HG02870 (cell line): ENCODE data around the gene ZNF514.
"Not testable (repeated sequence)": the region's sequence is repeated elsewhere in the genome, so short reads cannot be mapped to it uniquely, and the experiment has no call there.

Source experiments
- ATAC-seq: cut with Tn5 transposase; IDR thresholded peaks from one replicate; pipeline ENCODE4 v1.9.1; 2021; ENCODE audit warnings: mild to moderate bottlenecking, moderate library complexity; ENCODE audit not compliant: unreplicated experiment

ZNF514 gene

DNA sequence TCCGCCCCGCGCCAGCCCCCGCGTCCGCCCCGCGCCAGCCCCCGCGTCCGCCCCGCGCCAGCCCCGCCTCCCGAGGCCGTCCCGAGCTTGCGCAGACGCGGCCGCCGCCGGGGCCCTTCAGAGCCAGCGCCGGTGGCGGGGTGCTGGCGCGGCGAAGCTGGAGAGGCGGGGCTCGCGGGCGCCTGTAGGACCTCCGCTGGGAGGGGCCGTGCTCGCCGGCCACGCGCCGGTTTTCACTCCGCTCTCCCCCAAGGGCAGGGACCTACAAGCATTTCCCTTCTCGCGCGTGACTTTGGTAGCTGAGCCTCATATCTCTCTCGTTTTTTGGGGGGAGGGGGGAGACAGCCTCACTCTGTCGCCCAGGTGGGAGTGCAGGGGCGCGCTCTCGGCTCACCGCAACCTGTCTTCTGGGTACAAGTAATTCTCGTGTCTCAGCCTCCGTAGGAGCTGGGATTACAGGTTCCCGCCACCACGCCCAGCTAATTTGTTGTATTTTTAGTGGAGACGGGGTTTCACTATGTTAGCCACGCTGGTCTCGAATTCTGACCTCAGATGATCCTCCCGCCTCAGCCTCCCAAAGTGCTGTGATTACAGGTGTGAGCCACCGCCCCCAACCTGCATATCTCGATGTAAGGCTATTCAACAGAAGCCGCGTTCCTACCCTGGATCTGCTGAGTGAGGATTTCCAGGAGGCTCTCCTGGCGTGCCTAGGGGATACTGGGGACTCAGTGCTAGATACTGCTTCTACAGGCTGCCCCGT is at the start of gene ZNF514:
TSS of gene ZNF514 (minus strand) at position 159 of the 760 bp plus-strand sequence. CDS start 6,595 bp downstream, outside the sequence.
- peak; percentile 86 for ATAC-seq

DNA sequence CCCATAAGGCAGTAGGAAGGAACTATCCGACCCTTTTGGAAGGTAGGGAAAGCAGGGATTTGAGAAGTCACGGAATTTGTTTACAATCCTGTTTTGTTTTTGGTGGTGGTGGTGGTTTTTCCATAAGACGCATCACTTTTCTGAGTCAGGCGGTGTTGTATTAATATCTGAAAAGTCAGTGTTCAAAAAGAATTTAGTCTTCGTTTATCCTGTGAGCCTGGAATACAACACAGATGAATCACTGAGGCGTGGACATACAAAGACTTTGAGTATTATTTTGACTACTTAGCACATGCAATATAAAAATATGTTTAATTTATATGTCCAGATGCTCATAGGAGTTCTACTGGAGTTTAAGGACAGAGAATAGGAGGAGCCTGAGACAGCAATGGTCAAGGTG is 48.5 kb upstream of the ZNF514 start:
- ATAC-seq, result no peak

DNA sequence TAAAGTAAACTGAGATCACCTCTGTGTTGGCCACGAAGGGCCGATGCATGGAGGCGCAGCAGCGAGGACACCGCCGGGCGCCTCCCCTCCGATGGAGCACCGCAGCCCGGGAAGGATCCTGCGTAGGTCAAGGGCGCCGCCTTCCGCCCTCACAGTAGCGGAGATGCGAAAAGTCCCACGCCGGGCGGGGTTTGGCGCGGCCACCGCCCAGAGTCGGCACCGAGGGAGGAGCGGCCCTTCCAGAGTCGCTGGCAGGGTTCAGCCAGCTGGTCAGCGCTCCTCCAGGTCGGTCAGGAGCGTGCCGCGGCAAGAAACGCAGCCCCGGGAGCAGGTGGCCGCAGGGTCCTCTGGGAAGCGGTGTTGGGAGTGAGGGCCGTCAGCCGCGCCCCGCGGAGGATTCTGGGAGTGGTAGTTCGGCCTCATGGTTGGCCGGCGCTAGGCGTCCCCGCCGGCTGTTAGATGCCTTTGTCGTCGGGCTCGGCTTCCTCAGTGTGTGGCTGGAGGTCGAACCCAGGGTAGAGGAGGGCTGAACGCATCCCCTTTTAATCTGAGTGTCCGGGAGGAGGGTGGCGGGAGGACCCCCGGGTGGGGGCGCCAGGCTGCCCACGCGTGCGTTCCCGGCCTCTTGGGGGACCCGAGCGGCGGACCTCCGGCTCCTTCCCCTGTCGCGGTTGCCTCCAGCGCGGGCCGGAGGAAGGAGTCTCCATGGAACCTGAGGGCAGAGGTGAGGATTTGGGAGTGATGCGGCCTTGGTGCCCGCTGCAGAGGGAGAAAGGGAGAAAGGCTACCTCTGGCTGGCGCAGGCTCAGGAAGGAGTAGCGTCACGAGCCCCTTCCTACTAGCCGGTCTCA is 47.7 kb upstream of the ZNF514 start, which contains the start of gene ZNF892:
TSS of gene ZNF892 (plus strand) at position 411 of the 851 bp plus-strand sequence. CDS start at position 706, 295 bp downstream.
- peak; percentile 98 for ATAC-seq

DNA sequence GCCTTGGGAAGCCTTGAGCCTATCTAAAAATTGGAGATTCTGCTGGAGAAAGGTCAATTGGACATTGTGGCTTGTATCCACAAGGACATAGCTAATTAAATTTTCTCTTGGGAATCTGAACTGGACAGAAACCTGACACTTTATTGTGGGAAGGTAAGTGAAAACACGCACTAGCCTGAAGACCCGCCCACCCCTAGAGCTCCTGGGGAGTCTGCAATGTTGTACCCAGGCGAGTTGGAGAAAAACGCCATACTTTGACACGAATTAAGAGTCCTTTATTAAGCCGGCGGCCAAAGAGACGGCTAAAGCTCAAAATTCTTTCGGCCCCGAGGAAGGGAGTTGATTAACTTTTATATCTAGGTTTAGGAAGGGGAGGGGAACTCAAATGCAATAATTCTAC is 46.4 kb upstream of the ZNF514 start:
- ATAC-seq, result no peak

DNA sequence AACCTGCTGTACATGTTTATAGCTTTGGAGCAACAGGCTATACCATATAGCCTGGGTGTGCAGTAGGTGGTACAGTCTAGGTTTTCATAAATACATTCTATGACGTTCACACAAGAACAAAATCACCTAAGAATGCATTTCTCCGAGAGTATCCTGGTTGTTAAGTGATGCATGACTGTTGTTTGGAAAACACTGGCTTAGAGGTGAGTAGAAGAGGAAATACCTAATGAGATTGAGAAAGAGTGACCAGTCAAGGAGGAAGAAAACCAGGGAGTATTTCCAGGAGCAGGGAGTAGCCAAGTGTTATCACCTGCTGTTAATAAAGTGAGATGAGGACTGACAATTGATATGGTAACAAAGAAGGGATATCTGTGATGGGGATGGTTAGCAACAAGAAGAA is 44.7 kb upstream of the ZNF514 start:
- ATAC-seq, result no peak

DNA sequence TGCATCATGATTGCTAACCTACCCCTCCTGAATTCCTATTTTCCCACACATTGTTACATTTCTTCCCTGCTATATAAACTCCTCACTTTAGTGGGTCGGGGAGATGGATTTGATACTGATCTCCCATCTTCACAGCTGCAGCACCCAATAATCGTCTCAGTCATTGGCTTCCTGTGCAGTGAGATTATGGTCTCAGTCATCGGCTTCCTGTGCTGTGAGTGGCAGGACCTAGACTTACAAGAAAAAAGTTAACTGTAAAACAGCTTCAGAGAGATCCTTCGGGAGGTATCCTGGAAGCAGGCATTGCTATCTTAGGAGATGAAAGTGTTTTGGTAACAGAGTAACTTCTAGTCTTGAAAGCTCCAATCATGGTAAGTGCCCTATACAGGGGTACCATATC is 44.3 kb upstream of the ZNF514 start:
- ATAC-seq, result no peak

DNA sequence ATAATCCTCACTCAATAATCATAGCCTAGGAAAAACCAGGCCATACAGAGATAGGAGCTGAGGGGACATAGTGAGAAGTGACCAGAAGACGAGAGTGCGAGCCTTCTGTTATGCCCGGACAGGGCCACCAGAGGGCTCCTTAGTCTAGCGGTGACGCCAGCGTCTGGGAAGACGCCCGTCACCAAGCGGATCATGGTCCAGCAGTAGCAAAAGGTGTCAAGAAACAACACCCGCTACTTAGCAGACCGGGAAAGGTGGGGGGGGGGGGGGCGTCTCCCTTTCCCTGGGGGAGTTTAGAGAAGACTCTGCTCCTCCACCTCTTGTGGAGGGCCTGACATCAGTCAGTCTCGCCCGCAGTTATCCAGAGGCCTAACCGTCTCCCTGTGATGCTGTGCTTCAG is 33.3 kb upstream of the ZNF514 start:
- not testable (repeated sequence) for ATAC-seq

DNA sequence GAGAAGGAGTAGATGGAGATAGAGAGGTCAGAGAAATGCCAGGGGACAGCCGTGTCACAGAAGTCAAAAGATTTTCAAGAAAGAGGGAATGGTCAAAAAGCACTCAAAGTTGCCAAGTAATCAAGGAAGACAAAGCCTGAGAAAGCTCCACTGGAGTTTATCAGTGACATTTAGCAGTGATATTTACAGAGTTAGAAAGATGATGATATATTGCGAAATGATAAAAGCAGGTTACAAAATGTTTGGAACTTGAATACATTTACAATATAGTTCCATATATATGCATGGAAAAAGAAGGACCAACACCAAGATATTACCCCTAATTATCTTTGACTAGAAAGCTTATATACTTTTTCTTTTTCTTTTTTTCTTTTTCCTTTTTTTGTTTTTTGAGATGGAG is 26.3 kb upstream of the ZNF514 start:
- no peak for ATAC-seq

DNA sequence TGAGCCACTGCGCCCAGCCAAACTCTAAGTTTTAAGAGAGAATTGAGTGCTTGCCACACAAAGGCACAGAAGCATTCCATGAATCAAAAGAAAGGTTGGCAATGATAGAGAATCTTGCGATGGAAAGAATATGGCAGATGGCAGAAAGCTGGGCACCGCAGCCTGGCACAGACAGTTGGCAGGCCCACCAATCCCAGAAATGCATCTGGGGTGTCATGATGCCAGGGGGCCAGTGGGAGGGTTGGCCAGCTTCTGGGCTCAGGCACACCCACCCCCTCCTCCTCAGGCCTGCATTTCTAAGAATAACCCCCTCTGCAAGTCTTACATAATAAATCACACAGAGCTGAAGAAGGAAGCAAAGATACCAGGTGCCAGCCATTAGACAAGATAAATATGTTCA is 25.5 kb upstream of the ZNF514 start:
- no peak for ATAC-seq

DNA sequence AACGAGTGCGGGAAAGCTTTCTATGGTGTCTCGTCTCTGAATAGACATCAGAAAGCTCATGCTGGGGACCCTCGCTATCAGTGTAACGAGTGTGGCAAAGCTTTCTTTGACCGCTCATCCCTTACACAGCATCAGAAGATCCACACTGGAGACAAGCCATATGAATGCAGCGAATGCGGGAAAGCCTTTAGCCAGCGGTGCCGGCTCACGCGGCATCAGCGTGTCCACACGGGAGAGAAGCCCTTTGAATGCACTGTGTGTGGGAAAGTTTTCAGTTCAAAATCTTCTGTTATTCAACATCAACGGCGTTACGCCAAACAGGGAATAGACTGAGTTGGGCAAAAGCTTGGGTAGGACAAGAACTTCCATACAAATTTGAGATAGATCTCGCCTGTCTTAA is 22.1 kb upstream of the ZNF514 start:
- ATAC-seq, result no peak

DNA sequence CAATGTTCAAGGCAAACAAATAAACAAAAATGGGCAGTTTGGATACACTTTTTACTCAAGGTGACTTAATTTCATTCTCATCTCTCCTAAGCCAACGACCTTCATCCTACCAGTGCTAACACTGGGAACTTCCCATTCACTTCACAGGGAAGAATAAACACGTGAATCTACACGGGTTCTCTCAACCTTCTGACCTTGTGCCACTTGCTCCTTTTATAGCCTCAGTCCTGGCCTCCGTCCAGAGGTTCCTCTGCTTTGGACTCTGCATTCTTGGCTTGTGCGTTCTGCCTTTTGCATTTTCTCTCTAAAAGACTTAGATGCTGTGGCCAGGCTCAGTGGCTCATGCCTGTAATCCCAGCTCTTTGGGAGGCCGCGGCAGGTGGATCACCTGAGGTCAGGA is 19.8 kb upstream of the ZNF514 start:
- ATAC-seq, result no peak

DNA sequence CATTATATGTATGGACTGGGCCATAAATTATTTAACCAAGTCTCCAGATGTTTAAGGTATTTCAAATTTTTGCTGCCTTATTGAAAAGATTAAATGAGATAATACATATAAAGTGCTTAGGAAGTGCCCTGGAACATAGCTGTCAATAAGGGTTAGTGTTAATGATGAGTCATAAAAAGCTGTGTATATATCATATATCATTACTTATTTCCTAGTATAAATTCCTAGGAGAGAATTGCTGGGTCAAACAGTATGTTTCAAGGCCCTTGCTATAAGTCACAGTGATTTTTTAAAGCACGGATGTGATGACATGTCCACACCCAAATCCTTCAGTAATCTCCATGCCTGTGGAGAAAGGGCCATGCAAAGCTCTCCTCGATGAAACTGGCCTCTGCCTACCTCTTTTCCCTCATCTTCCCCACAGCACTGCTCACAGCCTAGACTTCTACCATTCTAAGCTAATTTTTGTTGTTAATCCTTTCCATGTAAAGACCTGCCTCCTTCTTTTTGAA is 14.4 kb upstream of the ZNF514 start:
- ATAC-seq, result no peak

DNA sequence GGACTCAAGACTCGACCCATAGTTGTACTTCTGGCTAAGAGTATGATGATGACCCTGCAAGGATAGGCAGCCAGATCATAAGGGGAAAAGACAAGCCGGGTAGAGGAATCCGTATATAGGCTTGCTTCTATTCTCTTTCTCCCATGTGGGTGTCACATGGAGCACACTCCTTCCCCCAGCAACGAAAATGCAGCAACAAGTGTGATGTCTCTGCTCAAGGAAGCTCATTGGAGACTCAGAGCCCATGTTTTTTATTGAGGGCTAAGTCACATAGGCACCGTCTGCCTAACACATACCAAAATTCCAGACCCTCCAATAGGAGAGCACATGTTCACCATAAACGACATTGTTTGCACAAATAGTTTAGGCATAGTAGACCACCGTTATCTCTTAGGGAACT is 12.3 kb upstream of the ZNF514 start:
- no peak for ATAC-seq

DNA sequence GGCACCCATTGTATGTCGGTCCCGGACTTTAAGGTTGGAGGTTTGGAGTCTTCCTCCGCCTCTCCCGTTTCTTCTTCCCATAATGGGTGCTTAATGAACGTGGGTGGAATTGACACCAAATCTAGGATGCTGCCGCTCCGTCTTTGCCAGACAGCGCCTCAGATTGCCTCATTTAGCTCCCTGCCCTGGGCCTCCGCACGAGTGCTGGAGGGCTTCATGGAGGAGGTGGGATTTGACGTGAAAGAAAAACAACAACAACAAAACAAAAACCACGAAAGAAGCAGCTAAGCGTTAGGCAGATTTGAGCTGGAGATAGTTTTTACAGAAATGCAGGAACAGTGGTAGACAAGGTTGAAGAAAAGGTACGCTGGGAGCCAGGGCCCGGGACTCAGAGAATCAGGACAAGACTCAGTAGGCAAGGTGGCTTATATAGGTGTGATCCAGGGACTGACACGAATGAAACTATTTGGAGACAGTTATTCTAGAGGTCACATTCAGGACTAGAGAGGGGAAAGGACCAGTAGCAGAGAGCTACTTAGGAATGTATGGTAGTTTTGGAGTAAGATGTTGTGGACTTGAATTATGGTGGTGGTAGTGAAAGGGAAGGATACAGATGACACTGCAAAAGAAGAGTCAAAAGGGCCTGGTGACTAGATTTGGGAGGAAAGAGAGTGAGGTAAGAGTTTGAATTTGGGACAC is 6.6 kb upstream of the ZNF514 start:
- ATAC-seq, result peak; percentile 9

DNA sequence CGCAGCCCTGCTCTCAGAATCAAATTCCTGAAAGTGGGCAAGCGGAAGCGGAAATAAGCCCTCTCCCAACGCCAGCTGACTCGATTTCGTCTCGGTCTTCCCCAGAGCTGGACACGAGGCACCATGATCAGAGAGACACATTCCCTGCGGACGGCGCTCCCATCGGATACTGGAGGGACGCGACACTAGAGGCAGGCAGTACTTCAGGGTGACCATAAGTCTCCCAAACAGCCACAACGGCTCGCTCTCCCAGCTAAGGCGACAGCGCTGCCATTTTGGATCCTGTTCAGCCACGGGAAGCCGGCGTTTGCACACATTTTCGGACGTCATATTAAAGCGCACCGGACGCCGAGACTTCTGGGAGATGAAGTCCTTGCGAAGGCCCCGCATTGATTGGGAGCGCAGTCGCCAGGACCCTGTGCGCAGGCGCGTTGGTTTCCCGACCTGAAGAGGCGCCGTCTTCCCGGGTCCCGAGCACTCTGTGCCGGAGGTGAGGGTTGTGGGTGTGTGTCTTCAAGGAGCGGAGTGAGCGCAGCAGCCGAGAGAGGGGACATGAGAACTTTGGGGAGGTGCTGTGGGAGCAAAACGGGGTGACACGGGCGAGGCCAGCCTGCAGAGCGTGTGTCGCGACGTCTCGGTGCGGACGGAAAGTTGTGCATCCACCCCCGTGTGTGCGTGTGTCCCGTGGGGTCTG is 5.9 kb upstream of the ZNF514 start, which contains the start of gene ZNF2:
TSS of gene ZNF2 (plus strand) at position 439 of the 694 bp plus-strand sequence. CDS start 10,418 bp downstream, outside the sequence.
- ATAC-seq, result peak; percentile 93

DNA sequence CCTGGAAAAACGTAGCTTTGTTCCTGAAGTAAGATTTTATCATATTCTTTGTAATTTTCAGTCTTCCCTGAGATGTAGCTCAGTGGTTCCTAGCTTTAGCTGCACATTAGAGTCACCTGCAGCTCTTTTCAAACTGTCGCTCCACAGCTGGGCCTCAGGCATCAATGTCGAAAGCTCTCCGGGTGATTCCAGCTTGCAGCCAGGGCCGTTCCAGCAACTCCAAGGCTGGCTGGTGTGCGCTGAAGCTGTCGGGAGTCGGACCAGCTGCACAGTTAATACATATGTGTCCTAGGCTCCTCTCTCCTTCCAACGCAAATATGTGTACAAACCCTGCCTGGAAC is 5.4 kb upstream of the ZNF514 start:
- peak; percentile 8 for ATAC-seq

DNA sequence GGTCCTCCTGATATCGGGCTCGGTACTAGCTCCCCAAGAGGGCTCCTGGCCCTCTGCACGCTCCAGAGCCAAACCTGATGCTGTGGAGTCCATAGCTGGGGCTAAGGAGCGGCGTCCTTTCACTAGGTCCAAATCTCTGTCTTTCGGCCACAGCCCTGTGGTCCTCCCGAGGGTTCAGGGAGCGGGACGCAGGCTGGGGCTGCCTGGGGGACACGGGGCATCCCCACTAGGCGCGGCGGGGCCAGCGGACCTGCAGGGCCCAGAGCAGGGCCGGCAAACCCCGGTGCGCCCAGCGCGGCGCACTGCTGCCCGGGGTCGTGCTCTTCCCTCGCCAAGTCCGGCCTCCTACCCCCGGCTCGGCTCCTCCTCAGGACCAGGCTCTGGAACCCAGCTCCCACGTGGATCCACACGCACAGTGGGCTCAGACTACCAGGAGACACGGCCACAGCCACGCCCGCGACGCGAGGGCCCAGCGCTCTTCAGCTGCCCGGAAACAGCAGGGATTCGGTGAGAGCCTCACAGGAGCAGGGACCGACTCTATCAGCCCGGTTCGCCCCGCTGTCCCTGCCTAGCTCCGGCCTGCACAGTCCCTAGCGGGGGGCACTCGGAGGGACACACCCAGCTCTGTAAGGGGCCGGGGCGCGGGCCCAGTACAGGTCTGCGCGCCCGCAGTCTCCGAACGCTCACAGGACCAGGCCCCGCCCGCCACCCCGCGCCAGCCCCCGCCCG is 593 bp downstream of the ZNF514 start:
- peak; percentile 42 for ATAC-seq

DNA sequence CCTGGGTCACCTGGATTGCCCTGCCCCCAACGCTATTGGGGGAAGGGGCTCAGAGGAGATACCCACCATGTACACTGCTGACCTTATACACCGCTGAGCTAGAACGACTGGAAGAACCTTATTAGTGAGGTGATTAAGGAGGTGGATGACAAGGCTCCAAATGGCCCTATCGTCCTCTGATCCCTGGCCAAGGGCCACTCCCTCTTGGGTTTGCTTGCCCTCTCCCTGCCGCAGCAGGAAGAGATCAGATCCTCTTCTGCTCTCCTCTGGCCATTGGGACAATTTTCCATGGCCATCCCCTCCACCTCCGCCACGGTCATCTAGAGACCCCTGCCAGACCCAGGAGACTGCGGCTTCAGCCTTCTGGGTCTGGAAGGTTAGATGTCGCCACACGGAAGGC is 1.2 kb downstream of the ZNF514 start:
- ATAC-seq, result no peak

DNA sequence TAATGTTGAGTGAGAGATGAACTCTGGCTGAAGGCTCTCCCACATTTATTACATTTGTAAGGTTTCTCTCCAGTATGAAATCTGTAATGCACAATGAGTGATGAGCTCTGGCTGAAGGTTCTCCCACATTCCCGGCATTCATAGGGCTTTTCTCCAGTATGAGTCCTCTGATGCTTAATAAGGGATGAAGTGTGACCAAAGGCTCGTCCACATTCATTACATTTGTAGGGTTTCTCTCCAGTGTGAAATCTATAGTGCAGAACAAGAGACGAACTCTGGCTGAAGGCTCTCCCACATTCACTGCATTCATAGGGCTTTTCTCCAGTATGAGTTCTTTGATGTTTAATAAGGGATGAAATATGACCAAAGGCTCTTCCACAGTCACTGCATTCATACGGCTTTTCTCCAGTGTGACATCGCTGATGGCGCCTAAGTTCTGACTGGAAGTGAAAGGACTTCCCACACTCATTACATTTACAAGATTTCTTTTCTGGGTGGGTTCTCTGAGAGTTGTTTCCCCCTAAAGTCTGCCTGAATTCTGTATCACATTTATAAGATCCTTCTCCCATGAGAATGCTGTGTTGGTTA is 10.2 kb downstream of the ZNF514 start:
- no peak for ATAC-seq

DNA sequence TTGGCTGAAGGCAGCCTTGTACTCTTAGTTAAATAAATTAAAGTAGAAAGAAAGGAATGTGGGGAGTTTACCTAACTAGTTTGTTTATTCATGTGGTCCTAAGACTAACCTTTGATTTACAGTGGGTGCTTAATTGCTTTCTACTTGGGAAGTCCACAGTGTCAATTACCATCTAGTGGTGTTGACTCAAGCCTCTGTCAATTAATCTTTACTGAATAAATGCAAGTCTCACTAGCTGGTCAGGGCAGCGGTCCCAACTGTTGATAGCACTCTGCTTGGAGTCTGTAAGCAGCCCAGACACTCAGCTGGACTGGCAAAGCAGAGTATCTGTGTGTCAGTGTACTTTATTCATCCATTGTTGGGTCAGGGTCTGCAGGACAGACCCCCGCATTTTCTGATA is 15.8 kb downstream of the ZNF514 start:
- no peak for ATAC-seq
